Stimulated activated naive CD8-positive, alpha-beta T cell treated with anti-CD3 and anti-CD28 coated beads, Interleukin-15, Interleukin-2, amounts not matched to agents 100 ng/mL and 50 ng/mL, for 24 hours (primary cell): ENCODE results near the gene CPLANE1.
A peak's percentile ranks its signal among the peaks of the same experiment; 100 is the strongest.
"Not testable (repeated sequence)": the region's sequence is repeated elsewhere in the genome, so short reads cannot be mapped to it uniquely, and the experiment has no call there.

ENCODE experiments used
- H3K27ac Mint-ChIP-seq: one replicate; pipeline ENCODE4 v1.8.0; 2021; ENCODE audit warnings: mild to moderate bottlenecking, mixed read lengths
- H3K27me3 Mint-ChIP-seq: one replicate; pipeline ENCODE4 v1.8.0; 2021; ENCODE audit warnings: mixed read lengths
- H3K36me3 Mint-ChIP-seq: one replicate; pipeline ENCODE4 v1.8.0; 2021; ENCODE audit warnings: low read depth, mixed read lengths
- H3K4me1 Mint-ChIP-seq: one replicate; pipeline ENCODE4 v1.8.0; 2021; ENCODE audit warnings: low read depth, mixed read lengths
- H3K4me3 Mint-ChIP-seq: one replicate; pipeline ENCODE4 v1.8.0; 2021; ENCODE audit warnings: mild to moderate bottlenecking, mixed read lengths
- H3K9me3 Mint-ChIP-seq: one replicate; pipeline ENCODE4 v1.8.0; 2021; ENCODE audit warnings: mixed read lengths

The CPLANE1 gene

DNA sequence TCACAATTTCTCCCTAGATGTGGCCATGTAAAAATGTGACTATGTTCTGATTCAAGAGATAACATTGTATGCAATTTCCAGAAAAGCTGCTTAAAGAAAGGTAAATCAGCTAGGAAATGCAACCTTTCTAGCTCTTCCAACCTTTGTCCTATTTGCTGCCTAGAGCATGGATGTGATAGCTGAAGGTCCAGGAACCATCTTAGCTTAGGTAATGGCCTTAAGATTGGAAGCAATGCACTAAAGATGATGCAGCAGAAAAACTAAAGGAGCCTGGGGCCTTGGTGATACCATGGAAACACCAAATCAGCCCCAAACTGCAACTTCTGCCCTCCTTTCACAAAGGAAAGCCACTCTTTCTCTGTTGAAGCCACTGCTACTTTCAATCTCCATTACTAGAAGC is 27.0 kb downstream of the CPLANE1 start:
- Mint-ChIP-seq H3K27me3 (no peaks in the 10 kb centered on the region), H3K36me3 (peaks cover 46% of the 10 kb centered on the region), H3K4me1 (no peaks in the 10 kb centered on the region), H3K9me3 (no peaks in the 10 kb centered on the region), H3K4me3 (no peak overlapping the region), H3K27ac (no peak overlapping the region)

DNA sequence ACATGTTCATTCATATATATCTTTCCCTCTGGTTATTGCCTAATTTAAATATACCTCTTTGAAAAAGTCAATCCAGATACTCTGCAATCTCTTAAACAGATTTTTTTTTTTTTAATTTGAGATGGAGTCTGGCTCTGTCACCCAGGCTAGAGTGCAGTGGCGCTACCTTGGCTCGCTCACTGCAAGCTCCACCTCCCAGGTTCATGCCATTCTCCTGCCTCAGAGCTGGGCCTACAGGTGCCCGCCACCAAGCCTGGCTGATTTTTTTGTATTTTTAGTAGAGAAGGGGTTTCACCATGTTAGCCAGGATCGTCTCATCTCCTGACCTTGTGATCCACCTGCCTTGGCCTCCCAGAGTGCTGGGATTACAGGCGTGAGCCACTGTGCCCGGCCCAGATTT is 28.8 kb downstream of the CPLANE1 start:
- not testable (repeated sequence) for H3K27me3 Mint-ChIP-seq, H3K27ac Mint-ChIP-seq, H3K4me3 Mint-ChIP-seq, H3K4me1 Mint-ChIP-seq, H3K9me3 Mint-ChIP-seq
- H3K36me3 Mint-ChIP-seq, result peaks cover 37% of the 10 kb centered on the region

DNA sequence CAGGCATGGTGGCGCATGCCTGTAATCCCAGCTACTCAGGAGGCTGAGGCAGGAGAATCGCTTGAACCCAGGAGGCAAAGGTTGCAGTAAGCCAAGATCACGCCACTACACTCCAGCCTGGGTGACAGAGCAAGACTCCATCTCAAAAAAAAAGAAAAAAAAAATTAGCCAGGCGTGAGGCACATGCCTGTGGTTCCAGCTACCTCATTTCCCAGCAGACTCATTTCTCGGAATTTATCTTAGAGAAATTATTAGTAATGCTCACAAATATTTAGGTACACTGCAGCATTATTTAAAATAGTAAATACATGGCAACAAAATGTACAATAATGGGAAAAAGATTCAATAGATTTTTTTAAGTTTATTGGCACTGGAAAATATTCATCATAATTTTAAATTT is 29.8 kb downstream of the CPLANE1 start:
- H3K27me3 Mint-ChIP-seq, H3K4me1 Mint-ChIP-seq, H3K4me3 Mint-ChIP-seq, H3K27ac Mint-ChIP-seq, H3K9me3 Mint-ChIP-seq: not testable (repeated sequence)
- peaks cover 36% of the 10 kb centered on the region for H3K36me3 Mint-ChIP-seq

DNA sequence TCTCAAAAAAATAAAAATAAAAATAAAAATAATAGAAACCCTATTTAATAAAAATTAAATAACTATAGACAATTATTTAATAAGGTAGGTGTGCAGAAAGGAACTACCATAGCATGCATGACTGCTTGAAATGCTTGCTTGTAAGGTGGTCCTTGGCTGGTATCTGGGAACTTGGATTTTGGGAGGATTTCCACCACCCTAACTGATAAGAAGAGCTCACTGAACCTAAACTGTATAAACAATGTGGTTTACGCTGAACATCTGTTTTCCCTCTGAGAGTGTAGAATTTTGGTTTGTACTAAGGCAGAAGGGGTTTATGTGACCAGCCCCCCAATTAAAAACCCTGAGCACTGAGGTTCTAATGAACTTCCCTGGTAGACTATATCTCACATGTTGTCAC is 31.2 kb downstream of the CPLANE1 start:
- H3K27me3 Mint-ChIP-seq, result no peaks in the 10 kb centered on the region
- no peak overlapping the region for H3K27ac Mint-ChIP-seq
- no peaks in the 10 kb centered on the region for H3K9me3 Mint-ChIP-seq
- no peak overlapping the region for H3K4me3 Mint-ChIP-seq
- H3K36me3 Mint-ChIP-seq, result peaks cover 23% of the 10 kb centered on the region
- H3K4me1 Mint-ChIP-seq, result peaks cover 8% of the 10 kb centered on the region

DNA sequence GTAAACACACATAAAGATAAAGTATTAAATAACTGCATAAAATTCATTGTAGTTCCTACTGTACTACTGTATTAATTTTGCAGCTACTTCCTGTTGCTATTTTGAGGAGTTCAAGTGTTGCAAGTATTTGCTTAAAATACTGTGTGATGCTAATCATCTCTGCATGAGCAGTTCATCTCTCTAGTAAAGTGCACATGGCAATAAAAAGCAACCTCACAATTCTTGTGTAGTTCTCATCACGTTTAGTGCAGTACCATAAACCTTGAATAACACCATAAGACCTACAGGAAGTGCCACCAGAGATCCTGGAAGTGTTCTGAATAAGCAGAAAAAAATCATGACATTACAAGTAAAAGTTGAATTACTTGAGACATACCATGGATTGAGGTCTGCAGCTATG is 34.6 kb downstream of the CPLANE1 start:
- Mint-ChIP-seq H3K9me3 (no peaks in the 10 kb centered on the region), H3K27me3 (no peaks in the 10 kb centered on the region), H3K4me1 (peaks cover 8% of the 10 kb centered on the region), H3K27ac (peak overlapping the region; percentile 21), H3K36me3 (peaks cover 23% of the 10 kb centered on the region), H3K4me3 (no peak overlapping the region)

DNA sequence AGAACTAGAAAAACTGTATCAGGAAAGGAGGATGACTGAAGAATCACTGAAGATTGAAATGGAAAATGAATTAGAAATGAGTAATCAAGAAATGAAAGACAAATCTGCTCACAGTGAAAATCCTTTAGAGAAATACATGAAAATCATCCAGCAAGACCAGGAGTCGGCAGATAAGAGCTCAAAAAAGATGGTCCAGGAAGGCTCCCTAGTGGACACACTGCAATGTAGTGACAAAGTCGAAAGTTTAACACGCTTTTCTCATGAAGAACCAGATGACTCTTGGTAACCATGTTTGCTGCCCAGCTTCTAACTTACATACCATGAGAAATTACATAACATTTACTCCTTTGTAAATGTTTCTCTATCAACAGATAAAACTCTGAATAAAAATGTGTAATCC is 37.1 kb downstream of the CPLANE1 start:
- Mint-ChIP-seq H3K36me3 (peaks cover 23% of the 10 kb centered on the region), H3K4me3 (no peak overlapping the region), H3K27me3 (no peaks in the 10 kb centered on the region), H3K4me1 (peaks cover 8% of the 10 kb centered on the region), H3K27ac (peak overlapping the region; percentile 14), H3K9me3 (no peaks in the 10 kb centered on the region)

DNA sequence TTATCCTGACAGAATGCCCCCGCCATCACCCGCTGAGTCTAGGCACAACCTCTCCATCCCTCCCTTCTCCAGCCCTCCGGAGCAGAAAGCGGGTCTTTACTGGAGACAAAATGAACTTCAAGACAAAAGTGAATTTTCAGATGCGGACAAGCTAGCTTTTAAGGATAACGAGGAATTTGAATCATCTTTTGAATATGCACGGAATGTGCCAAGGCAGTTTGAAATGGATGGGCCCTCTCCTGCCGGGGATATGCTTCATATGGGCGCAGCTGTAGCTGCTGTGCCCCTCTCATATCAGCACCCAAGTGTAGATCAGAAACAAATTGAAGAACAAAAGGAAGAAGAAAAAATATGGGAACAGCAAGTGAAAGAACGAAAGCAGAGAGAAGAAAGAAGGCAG is 37.5 kb downstream of the CPLANE1 start:
- Mint-ChIP-seq H3K27me3 (no peaks in the 10 kb centered on the region), H3K27ac (peak overlapping the region; percentile 14), H3K4me1 (peaks cover 8% of the 10 kb centered on the region), H3K4me3 (no peak overlapping the region), H3K36me3 (peaks cover 23% of the 10 kb centered on the region), H3K9me3 (no peaks in the 10 kb centered on the region)

DNA sequence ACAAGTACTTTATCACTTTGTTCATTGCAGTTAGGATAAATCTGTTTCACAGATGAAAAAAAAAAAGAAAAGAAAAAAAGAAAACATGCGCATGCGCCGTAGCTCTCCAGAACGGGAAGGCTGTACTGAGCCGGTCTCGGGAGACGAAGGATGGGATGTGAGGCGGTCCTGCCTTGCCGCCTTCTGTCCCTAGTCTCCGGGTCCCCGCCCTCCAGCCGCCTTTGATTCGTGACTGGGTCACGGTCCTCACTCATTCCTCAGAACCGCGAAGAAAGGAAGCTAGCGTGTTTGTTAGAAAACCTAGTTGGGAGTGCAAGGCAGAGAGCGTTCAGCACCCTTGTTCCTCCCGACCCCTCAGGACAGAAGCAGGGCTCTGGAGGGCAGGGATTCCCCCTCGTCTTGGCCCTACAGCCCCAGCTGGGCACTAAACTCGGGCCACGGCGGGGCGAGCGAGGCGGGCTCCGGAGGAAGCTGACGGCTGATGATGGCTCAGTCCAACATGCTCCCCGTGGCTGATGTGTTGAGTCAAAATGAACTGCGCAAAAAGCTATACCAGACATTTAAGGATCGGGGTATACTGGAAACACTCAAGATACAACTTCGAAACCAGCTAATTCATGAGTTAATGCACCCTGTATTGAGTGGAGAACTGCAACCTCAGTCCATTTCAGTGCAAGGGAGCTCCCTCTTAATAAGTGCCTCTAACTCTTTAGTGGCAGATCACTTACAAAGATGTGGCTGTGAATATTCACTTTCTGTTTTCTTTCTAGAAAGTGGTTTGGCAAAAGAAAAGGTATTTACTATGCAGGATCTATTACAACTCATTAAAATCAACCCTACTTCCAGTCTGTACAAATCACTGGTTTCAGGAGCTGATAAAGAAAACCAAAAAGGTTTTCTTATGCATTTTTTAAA is 40.0 kb downstream of the CPLANE1 start:
- peaks cover 31% of the 10 kb centered on the region for H3K36me3 Mint-ChIP-seq

DNA sequence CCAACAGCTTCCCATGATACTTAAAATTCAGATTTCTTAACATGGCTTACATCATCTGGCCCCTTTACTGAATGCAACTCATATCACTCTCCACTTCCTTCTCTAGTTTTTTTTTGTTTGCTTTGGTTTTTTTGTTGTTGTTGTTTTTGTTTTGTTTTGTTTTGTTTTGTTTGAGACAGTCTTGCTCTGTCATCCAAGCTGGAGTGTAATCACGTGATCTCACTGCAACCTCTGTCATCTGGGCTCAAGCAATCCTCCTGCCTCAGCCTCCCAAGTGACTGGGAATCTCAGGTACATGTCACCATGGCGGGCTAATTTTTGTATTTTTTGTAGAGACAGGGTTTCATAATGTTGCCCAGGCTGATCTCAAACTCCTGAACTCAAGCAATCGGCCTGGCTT is 41.4 kb downstream of the CPLANE1 start:
- Mint-ChIP-seq H3K27ac (no peak overlapping the region), H3K4me3 (no peak overlapping the region), H3K9me3 (no peaks in the 10 kb centered on the region), H3K4me1 (no peaks in the 10 kb centered on the region), H3K36me3 (peaks cover 31% of the 10 kb centered on the region), H3K27me3 (no peaks in the 10 kb centered on the region)

More for the DNA sequence above, 40.0 kb downstream of the CPLANE1 start:
- Mint-ChIP-seq H3K27ac (no peak overlapping the region), H3K9me3 (no peaks in the 10 kb centered on the region), H3K4me1 (peaks cover under 1% of the 10 kb centered on the region), H3K27me3 (no peaks in the 10 kb centered on the region), H3K4me3 (peak overlapping the region; percentile 79)

DNA sequence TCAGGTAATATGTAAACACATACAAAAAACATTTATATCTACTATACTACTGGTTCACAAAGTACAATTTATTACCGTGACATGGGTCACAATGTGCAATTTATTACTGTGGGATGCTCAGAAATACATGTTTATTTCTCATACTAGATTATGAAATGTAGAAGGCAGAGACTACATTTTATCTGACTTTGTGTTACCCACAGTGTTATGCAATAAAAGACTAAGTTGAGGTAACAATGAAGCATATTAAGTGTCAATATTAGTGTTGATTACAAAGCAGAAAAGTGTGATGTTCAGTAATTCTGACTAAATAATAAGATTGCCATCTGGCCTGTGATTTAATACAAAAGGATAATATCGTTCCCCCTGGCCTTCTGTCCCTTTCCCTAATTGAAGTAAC is 42.4 kb downstream of the CPLANE1 start:
- no peaks in the 10 kb centered on the region for H3K4me1 Mint-ChIP-seq
- no peaks in the 10 kb centered on the region for H3K9me3 Mint-ChIP-seq
- H3K4me3 Mint-ChIP-seq, result no peak overlapping the region
- no peaks in the 10 kb centered on the region for H3K27me3 Mint-ChIP-seq
- peaks cover 26% of the 10 kb centered on the region for H3K36me3 Mint-ChIP-seq
- H3K27ac Mint-ChIP-seq, result no peak overlapping the region

DNA sequence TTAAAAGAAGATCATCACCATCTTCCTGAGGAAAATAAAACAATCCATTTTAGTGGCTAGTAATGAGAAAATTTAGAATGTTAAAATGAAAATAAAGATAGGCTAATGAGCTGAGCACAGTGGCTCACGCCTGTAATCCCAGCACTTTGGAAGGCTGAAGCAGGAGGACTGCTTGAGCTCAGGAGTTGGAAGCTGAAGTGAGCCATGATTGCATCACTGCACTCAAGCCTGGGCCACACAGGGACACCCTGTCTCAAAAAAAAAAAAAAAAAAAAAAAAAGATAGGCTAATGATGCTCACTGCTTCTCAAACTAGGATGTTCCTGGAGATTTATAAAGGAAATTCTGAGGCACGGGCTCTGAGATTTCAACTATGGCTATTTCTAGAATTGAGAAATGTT is 50.3 kb downstream of the CPLANE1 start:
- H3K27me3 Mint-ChIP-seq, result no peaks in the 10 kb centered on the region
- peak overlapping the region; percentile 26 for H3K27ac Mint-ChIP-seq
- no peaks in the 10 kb centered on the region for H3K9me3 Mint-ChIP-seq
- peaks cover 34% of the 10 kb centered on the region for H3K4me1 Mint-ChIP-seq
- peaks cover 22% of the 10 kb centered on the region for H3K36me3 Mint-ChIP-seq
- peak overlapping the region; percentile 7 for H3K4me3 Mint-ChIP-seq

DNA sequence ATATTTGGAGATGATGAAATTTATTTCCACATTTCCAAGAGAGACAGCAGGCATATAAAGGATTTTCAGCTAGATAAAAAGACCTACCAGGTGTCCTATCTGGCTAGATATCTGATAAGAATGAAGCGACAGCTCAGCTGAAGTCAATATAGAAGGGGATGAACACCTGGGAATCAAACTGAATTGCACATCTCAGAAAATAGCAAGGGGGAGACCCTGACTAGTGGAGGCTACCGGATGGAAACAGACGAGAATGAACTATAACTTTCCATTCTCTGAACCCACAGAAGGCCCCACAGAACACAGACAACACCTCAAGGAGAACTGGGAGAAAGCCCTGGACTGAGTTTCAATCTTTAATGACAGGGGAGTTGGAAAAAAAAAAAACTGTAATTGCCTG is 51.1 kb downstream of the CPLANE1 start:
- peaks cover 34% of the 10 kb centered on the region for H3K4me1 Mint-ChIP-seq
- peak overlapping the region; percentile 65 for H3K4me3 Mint-ChIP-seq
- no peaks in the 10 kb centered on the region for H3K27me3 Mint-ChIP-seq
- no peaks in the 10 kb centered on the region for H3K9me3 Mint-ChIP-seq
- peaks cover 22% of the 10 kb centered on the region for H3K36me3 Mint-ChIP-seq
- H3K27ac Mint-ChIP-seq, result peak overlapping the region; percentile 84

DNA sequence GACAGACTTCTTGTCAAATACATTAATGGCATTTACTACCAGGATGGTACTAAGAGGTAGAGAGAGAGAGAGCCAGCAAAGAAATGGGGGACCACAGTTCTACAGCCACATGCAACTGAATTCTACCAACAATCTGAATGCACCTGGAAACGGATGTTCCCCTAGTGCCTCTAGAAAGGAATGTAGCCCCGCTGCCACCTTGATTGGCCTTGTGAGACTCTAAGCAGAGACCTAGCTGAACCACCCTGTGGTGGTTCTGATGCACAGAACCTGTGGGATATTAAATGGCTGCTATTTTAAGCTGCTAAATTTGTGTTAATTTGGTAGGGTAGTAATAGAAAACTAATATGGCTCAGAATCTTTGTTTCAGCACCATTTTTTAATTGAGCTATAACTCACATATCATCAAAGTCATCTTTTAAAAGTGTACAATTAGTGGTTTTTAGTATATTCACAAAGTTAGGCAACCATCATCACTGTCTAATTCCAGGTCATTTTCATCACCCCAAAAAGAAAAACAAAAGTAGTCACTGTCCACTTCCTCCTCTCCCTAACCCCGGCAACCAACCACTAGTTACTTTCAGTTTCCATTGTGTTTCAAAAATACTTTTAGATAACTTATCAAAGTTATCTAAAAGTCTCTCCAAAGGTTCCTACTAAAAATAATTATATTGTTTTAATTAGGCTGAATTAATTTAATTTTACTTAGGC is 51.7 kb downstream of the CPLANE1 start:
- no peaks in the 10 kb centered on the region for H3K9me3 Mint-ChIP-seq
- peak overlapping the region; percentile 84 for H3K27ac Mint-ChIP-seq
- peaks cover 22% of the 10 kb centered on the region for H3K36me3 Mint-ChIP-seq
- peak overlapping the region; percentile 65 for H3K4me3 Mint-ChIP-seq
- H3K4me1 Mint-ChIP-seq, result peaks cover 34% of the 10 kb centered on the region
- no peaks in the 10 kb centered on the region for H3K27me3 Mint-ChIP-seq

DNA sequence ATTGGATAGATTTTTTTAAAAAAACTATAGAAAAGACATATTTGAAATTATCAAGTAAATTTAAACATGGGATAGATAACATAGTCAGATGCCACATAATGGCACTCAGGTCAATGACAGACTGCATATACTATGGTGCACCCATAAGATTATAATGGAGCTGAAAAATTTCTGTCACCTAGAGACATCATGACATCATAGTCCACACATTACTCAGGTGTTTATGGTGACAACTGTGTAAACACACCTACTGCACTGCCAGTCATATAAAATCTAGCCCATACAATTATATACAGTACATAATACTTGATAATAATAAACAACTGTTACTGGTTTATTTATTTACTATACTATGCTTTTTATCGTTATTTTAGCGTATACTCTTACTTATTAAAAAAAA is 58.6 kb downstream of the CPLANE1 start:
- Mint-ChIP-seq H3K27me3 (no peaks in the 10 kb centered on the region), H3K36me3 (peaks cover 12% of the 10 kb centered on the region), H3K27ac (no peak overlapping the region), H3K4me3 (no peak overlapping the region), H3K9me3 (no peaks in the 10 kb centered on the region), H3K4me1 (no peaks in the 10 kb centered on the region)

DNA sequence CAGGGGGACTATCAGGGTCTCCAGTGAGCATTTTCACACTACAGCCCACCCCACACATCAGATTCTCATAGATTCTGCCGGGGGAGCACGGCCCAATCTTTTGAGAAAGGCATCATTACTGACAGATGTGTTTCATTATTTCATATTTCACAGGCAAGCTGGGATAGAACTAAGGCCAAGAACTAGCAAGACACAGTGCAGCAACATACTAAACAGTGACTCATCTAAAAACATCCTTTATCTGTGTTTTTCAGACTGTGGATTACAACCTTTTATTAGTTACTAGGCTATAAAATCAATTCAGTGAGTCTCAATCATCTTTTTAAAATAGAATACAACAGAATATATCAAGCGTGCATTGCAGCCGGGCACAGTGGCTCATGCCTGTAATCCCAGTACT is 59.8 kb downstream of the CPLANE1 start:
- H3K36me3 Mint-ChIP-seq, result peaks cover 10% of the 10 kb centered on the region
- H3K9me3 Mint-ChIP-seq, result no peaks in the 10 kb centered on the region
- no peaks in the 10 kb centered on the region for H3K27me3 Mint-ChIP-seq
- H3K4me3 Mint-ChIP-seq, result no peak overlapping the region
- no peak overlapping the region for H3K27ac Mint-ChIP-seq
- no peaks in the 10 kb centered on the region for H3K4me1 Mint-ChIP-seq
